CD14-positive monocyte (primary cell): Measurements from ENCODE around the gene FALEC. TPM values are rescaled to one million over a fixed set of nuclear protein-coding genes. Genes with fewer than 3 reads are reported as not detected.

Experiments used
- DNase-seq, 3 donors: peaks; one replicate each; pipeline ENCODE4 v3.0.0-alpha.2; 2011 to 2022
- H2AFZ ChIP-seq: 2 replicates; pipeline ENCODE4 v1.6.0; 2012; ENCODE audit warnings: mild to moderate bottlenecking, low read depth, low read length, inconsistent platforms; ENCODE audit not compliant: insufficient read depth, poor library complexity, severe bottlenecking
- H3K27ac ChIP-seq, 2 donors: 1 replicate in 1 of 2; 2 replicates in 1 of 2; pipeline ENCODE4 v1.5.1; 2012 to 2013; ENCODE audit warnings: low read length in 2 of 2, control low read depth in 1 of 2, inconsistent platforms in 1 of 2, low read depth in 1 of 2, mild to moderate bottlenecking in 1 of 2
- H3K27me3 ChIP-seq, 2 donors: one replicate each; pipeline versions ENCODE4 v1.6.0 to v1.6.1; 2011 to 2013; ENCODE audit warnings: low read length in 2 of 2; ENCODE audit not compliant: control insufficient read depth in 2 of 2, insufficient read depth in 2 of 2
- H3K36me3 ChIP-seq, 2 donors: replicated peaks in 1 of 2; 1 replicate in 1 of 2; 2 replicates in 1 of 2; pipeline versions ENCODE4 v1.5.1 to v1.6.1; 2012 to 2013; ENCODE audit warnings: low read length in 2 of 2, control low read depth in 1 of 2, inconsistent platforms in 1 of 2, mild to moderate bottlenecking in 1 of 2; ENCODE audit not compliant: insufficient read depth in 2 of 2, control insufficient read depth in 1 of 2
- H3K4me1 ChIP-seq, 2 donors: 1 replicate in 1 of 2; 2 replicates in 1 of 2; pipeline versions ENCODE4 v1.5.1 to v1.6.1; 2012 to 2013; ENCODE audit warnings: low read length in 2 of 2, control low read depth in 1 of 2, inconsistent platforms in 1 of 2, mild to moderate bottlenecking in 1 of 2, moderate library complexity in 1 of 2; ENCODE audit not compliant: insufficient read depth in 2 of 2, control insufficient read depth in 1 of 2
- H3K4me2 ChIP-seq: replicated peaks from 2 replicates; pipeline ENCODE3; 2012; ENCODE audit warnings: low read length, moderate library complexity, mild to moderate bottlenecking; ENCODE audit not compliant: poor library complexity, severe bottlenecking; ENCODE audit errors: extremely low read depth
- H3K4me3 ChIP-seq, 3 experiments: fragments of 200-600 bp in 1 of 3; sonication (generic) in 1 of 3; replicated peaks in 1 of 3; 1 replicate in 2 of 3; 2 replicates in 1 of 3; pipeline ENCODE4 v1.5.1; 2011 to 2013; ENCODE audit warnings: low read length in 3 of 3, mild to moderate bottlenecking in 3 of 3, control low read depth in 2 of 3, low read depth in 2 of 3, inconsistent platforms in 1 of 3, moderate library complexity in 1 of 3
- H3K79me2 ChIP-seq: 2 replicates; pipeline ENCODE4 v1.6.0; 2012; ENCODE audit warnings: mild to moderate bottlenecking, control low read depth, inconsistent platforms, low read length, moderate library complexity; ENCODE audit not compliant: insufficient read depth
- H3K9ac ChIP-seq: 2 replicates; pipeline ENCODE4 v1.6.0; 2017; ENCODE audit warnings: low read length, mild to moderate bottlenecking; ENCODE audit not compliant: insufficient read depth, poor library complexity, severe bottlenecking
- H3K9me3 ChIP-seq, 2 donors: replicated peaks in 1 of 2; 1 replicate in 1 of 2; 2 replicates in 1 of 2; pipeline versions ENCODE4 v1.5.1 to v1.6.1; 2012 to 2013; ENCODE audit warnings: low read length in 2 of 2, control low read depth in 1 of 2; ENCODE audit not compliant: control insufficient read depth in 1 of 2, insufficient read depth in 1 of 2
- H4K20me1 ChIP-seq: 2 replicates; pipeline ENCODE4 v1.6.0; 2012; ENCODE audit warnings: mild to moderate bottlenecking, low read length, control low read depth, moderate library complexity; ENCODE audit not compliant: insufficient read depth
- H3K27ac Mint-ChIP-seq, 7 donors: one replicate each; pipeline ENCODE4 v1.8.0; 2020; ENCODE audit warnings: mild to moderate bottlenecking in 7 of 7, mixed read lengths in 7 of 7, moderate library complexity in 6 of 7, inconsistent platforms in 2 of 7
- H3K27me3 Mint-ChIP-seq, 3 donors: one replicate each; pipeline ENCODE4 v1.8.0; 2021 to 2022; ENCODE audit warnings: low read depth in 3 of 3, mild to moderate bottlenecking in 3 of 3, mixed read lengths in 3 of 3, moderate library complexity in 3 of 3, inconsistent platforms in 1 of 3
- H3K36me3 Mint-ChIP-seq, 2 donors: one replicate each; pipeline ENCODE4 v1.8.0; 2020; ENCODE audit warnings: mixed read lengths in 2 of 2, inconsistent platforms in 1 of 2, mild to moderate bottlenecking in 1 of 2
- H3K4me1 Mint-ChIP-seq: one replicate; pipeline ENCODE4 v1.8.0; 2020; ENCODE audit warnings: mild to moderate bottlenecking, mixed read lengths
- H3K4me3 Mint-ChIP-seq, 2 donors: one replicate each; pipeline ENCODE4 v1.8.0; 2020; ENCODE audit warnings: mild to moderate bottlenecking in 2 of 2, mixed read lengths in 2 of 2, moderate library complexity in 1 of 2
- H3K9me3 Mint-ChIP-seq, 7 donors: one replicate each; pipeline ENCODE4 v1.8.0; 2020 to 2022; ENCODE audit warnings: mixed read lengths in 7 of 7, mild to moderate bottlenecking in 6 of 7, moderate library complexity in 6 of 7, inconsistent platforms in 2 of 7
- CTCF ChIP-seq: fragments of 200-600 bp; IDR thresholded peaks from one replicate; pipeline ENCODE4 v1.8.0; 2022; ENCODE audit warnings: antibody characterized with exemption, mild to moderate bottlenecking
- WGBS: methylation state at CpG from one replicate; pipeline ENCODE4 v1.1.5; 2013; ENCODE audit warnings: missing lambda C conversion rate; ENCODE audit not compliant: insufficient coverage; 5-methylcytosine and 5-hydroxymethylcytosine counted together
- intact Hi-C, 2 donors: fragments of 100-400 bp; cut with micrococcal nuclease; formaldehyde crosslinking; loops; one replicate each; pipeline versions ENCODE4 v1.15.0 to v1.15.1; 2023
- polyA plus RNA-seq, 3 donors: library from polyadenylated mRNA; depleted of rRNA in 1 of 3; unstranded in 2 of 3; stranded (reverse) in 1 of 3; fragments of 300-500 nt in 2 of 3; fragments of >200 nt in 1 of 3; fragmentation: Illumina TruSeq in 2 of 3; gene quantifications; 1 replicate in 2 of 3; 2 replicates in 1 of 3; pipeline ENCODE4 v1.2.3, GENCODE V29; 2012 to 2021

The FALEC gene
- polyA plus RNA-seq, 3 donors = not detected

GRCh38 chr1:150543500-150544143 lies 28.1 kb downstream of the FALEC start:
- intact Hi-C loops = no loop called here
- no peak overlapping the region for H3K4me3 ChIP-seq
- no peaks in the 10 kb centered on the region for H4K20me1 ChIP-seq
- no peak overlapping the region for H3K27ac ChIP-seq
- WGBS = 96% methylated on average over 8 of the region's 13 CpGs
- no peak overlapping the region for H3K9ac ChIP-seq
- no peak for TF ChIP-seq CTCF
- Mint-ChIP-seq H3K27me3 (peaks cover 4 to 9% (median 7%) of the 10 kb centered on the region in 3 donors), H3K36me3 (no peaks in the 10 kb centered on the region), H3K4me1 (peaks cover 14% of the 10 kb centered on the region), H3K9me3 (no peaks in the 10 kb centered on the region), H3K4me3 (no peak overlapping the region), H3K27ac (no peak overlapping the region)
- DNase-seq = no peak
- H3K27me3 ChIP-seq = peaks cover 0 to 3% of the 10 kb centered on the region in 2 donors
- no peaks in the 10 kb centered on the region for H3K9me3 ChIP-seq
- H3K4me2 ChIP-seq = no peak overlapping the region
- no peak overlapping the region for H2AFZ ChIP-seq
- H3K4me1 ChIP-seq = peaks cover 4 to 9% of the 10 kb centered on the region in 2 donors
- no peaks in the 10 kb centered on the region for H3K36me3 ChIP-seq
- no peaks in the 10 kb centered on the region for H3K79me2 ChIP-seq

GRCh38 chr1:150544204-150544603 lies 28.7 kb downstream of the FALEC start:
- Histone ChIP-seq H3K4me2 (no peak overlapping the region), H3K9me3 (no peaks in the 10 kb centered on the region), H2AFZ (no peak overlapping the region), H3K79me2 (no peaks in the 10 kb centered on the region), H3K27ac (no peak overlapping the region), H3K4me1 (peaks cover 7 to 10% of the 10 kb centered on the region in 2 donors), H3K36me3 (no peaks in the 10 kb centered on the region), H3K4me3 (no peak overlapping the region), H3K9ac (no peak overlapping the region), H3K27me3 (peaks cover 0 to 3% of the 10 kb centered on the region in 2 donors), H4K20me1 (no peaks in the 10 kb centered on the region)
- H3K4me1 Mint-ChIP-seq = peaks cover 11% of the 10 kb centered on the region
- H3K27ac Mint-ChIP-seq = no peak overlapping the region
- H3K9me3 Mint-ChIP-seq = no peaks in the 10 kb centered on the region
- H3K27me3 Mint-ChIP-seq = peaks cover 4 to 9% (median 7%) of the 10 kb centered on the region in 3 donors
- no peak overlapping the region for H3K4me3 Mint-ChIP-seq
- no CpG with 5 or more reads among the region's 3 CpGs for WGBS
- DNase-seq = no peak
- TF ChIP-seq CTCF = no peak
- intact Hi-C loops = no loop called here
- H3K36me3 Mint-ChIP-seq = no peaks in the 10 kb centered on the region
